GM18511 (cell line): Measurements from ENCODE around the gene LAPTM5.
"Not testable (repeated sequence)": the region's sequence is repeated elsewhere in the genome, so short reads cannot be mapped to it uniquely, and the experiment has no call there.

Experiments
- ATAC-seq: cut with Tn5 transposase; IDR thresholded peaks from one replicate; pipeline ENCODE4 v1.9.1; 2021; ENCODE audit warnings: mild to moderate bottlenecking, moderate library complexity; ENCODE audit not compliant: unreplicated experiment

Gene LAPTM5

GRCh38 chr1:30701258-30701633, 56.3 kb downstream of the LAPTM5 start:
- no peak for ATAC-seq

- ATAC-seq: no peak
These were observed 56.9 kb downstream of the LAPTM5 start for GRCh38 chr1:30700528-30701257.

- no peak for ATAC-seq
These were observed 57.8 kb downstream of the LAPTM5 start for GRCh38 chr1:30699762-30700161.

DNA sequence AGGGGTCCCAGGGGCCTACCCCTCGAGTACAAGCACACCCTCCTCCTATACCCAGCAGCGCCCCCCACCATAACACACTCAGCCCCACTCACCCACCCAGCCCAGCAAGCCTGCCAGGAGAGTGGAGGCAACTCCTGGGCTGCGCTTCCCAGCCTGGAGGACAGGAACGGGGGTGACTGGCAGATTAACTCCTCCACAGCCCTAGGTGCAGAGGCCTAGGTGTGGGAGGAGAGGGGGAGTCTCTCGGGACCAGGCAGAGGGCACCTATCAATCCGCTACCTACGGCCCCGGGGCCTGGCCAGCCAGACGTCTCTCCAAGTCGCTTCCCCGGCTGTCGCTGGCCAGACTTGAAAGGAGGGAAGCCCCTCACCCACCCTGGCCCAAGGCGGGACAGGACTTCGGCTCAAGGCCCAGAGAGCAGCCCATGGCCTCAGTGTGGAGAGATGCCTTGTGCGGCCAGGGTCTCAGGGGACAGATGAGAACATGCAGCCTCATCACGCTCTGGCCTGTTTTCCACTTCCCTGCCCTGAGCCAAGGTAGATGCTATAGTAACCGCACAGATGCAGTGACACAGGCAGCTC, 59.1 kb downstream of the LAPTM5 start:
- ATAC-seq: no peak

DNA sequence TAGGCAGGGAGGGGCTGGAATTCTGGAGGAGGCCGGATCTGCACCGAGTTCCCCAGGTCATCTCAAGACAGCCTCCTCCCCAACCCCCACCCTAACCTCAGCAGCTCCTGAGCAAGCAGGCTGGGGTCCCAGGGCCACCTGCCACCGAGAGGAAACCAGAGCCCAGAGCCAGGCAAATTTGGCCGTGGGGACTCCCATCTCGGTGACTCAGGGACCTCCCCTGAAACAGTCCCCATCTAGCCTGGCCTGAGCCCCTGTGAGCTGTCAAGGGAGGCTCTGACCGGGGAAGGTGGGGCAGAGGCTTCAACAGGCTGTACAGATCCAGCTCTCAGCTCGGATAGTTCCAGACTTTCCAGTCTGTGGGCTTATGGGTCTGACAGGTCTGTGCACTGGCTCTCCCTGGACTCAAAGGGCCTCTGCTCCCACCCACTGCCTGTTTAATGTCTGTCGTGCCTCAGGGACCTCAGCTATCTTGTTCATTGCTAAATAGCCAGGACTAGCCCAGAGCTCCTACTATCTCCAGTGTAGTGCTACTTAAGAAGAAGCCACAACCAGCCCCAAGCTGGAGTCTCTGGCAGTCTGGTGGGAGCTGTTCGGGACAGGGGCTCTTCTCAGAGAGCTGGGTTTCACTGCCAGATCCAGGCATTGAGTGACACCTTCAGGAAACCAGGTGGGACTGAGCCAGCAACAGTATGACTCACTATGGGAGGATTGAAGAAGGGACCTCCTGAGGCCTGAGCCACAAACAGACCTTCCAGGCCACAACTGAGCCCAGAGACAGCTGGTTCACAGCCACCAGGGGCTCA, 59.8 kb downstream of the LAPTM5 start:
- peak; percentile 52 for ATAC-seq

DNA sequence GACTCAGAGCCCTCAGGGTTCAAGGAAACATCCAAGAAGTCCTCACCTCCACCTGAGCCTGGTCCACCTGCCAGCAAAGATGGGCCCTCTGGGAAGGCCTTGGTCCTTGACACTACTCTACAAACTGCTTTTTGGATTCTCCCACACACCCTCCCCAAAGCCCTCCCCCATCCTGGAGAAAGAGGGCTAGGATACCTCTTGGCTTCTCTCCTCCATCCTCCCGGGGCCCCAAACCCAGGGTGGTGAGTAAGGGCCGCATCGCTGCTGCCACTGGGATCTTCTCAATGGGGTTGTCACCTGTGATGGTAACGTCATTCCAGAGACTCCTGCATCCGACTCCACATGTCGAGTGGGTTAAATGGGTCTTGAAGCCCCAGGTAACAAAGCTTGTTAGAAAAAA, 60.7 kb downstream of the LAPTM5 start:
- ATAC-seq: no peak

GRCh38 chr1:30695439-30695841, 62.1 kb downstream of the LAPTM5 start:
- no peak for ATAC-seq

DNA sequence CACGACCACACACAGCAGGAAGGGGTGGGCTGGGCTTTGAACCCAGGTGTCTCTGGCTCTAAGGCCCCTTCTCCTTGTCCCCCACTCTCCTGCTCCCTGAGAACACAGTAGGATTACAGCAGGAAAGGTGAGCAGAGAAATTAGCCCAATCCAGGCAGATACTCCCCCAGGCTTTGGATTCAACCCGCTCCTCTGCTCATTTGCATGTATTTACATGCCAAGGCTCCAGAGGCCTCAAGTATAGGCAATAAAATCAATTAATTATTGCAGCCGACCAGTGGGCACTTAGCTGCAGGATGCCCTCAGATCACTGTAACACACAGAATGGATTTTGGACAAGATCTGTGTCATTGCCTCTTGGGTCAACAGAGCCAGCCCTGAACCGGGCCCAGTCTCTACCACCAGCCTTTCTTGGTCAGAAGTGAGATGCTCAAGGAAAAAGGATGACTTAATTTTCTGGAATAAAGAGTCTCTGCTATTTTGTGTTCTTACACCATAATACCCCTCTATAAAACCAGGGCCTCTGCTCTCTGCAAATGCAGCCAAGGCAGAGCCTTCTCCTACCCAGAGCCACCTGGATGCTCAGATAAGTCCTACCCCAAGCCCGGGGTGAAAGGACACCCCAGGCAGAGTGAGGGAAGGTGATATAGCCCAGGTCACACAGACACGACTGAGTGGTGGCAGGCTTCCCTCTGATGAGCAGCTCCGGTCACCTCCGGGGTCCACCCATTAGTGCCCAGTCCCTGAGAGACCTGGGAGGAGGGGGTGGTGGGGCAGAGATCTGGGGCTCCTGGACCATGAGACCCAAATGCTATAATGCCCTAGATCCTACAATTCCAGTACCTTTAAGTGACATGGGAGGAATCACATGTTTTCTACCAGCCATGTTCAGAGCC, 63.0 kb downstream of the LAPTM5 start:
- no peak for ATAC-seq

DNA sequence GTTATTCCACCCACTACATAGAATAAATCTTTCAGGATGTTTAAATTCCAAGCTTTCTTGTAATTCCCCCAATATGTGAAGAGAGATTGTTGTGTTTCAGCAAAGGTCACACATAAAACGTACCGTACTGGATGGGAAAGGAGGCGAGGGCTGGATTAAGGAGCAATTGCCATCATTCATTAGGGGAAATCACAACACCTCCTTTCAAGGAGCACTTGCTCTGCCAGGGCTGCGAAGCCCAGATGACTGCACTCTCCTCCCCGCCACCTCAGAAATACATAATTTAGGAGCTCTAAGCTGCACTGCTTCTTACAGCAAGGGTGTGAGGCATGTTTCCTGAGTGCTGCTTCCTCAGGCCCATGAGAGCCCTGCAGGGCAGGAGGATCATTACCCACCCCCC, 63.8 kb downstream of the LAPTM5 start:
- ATAC-seq: no peak

GRCh38 chr1:30693366-30693765, 64.2 kb downstream of the LAPTM5 start:
- ATAC-seq: no peak

DNA sequence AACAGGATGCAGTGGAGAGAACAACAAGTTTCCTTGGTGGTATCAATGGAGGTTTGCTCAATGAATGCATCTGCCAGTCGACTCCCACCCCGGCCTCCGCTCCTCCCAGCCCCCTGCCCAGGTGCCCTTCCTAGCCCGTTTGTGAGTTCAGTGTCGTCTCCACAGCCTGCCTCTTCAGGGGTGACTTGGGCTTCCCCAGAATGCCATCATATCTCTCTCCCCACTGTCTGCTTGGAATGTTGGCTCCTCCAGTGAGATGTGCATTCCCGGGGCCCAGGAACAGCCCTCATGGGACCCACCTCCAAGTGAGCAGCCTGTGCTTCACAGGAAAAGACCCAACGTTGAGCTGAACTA, 64.6 kb downstream of the LAPTM5 start:
- no peak for ATAC-seq

- ATAC-seq: no peak
These were observed 65.2 kb downstream of the LAPTM5 start for GRCh38 chr1:30692201-30692947.

DNA sequence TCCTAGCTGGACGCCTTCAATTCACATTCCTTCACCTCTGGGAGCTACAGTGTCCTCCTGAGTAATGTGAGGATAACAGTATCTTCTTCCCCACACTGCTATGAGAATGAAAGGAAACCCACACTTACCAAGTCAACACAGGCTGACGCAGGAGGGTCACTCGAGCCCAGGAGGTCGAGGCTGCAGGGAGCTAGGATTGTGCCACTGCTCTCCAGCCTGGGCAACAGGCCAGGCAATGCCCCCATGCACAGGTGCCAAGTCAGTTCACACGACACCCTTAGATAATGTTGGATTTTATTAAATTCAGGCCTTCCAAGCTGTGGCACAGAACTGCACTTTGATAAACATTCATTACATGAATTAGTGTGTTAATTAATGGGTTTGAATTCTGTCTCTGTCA, 66.1 kb downstream of the LAPTM5 start:
- no peak for ATAC-seq

DNA sequence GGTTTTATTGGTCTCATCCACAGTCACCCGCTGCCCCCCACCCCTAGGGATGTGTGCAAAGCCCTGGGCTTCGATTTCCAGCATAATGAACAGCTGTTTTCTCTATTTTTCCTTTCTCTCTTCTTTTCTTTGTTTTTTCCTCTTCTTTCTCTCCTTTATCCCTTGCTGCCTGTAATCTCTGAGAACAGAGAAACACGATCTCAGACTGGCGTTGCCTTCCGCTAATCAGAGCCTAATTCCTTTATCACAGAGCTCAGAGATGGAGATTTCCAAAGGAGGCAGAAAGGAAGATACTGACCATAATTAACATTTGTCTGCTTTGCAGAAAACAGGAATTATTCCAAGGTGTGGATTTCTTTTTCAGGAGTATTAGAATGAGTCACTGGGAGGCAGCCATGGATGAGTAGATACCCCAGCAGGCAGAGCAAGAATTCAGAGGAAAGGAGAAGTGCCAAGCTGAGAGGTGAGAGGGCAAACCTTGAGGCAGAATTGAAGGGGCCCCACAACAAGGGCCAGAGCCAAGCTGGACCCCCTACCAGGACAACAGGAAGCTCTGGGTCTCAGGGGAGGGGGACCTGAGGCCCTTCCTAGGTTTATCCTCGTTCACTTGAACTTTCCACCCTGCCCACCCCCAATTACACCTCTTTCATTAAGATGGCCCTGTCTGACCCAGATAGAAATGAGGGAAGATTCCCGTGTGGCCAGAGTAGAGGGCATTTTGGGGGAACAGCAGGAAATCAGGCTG, 67.5 kb downstream of the LAPTM5 start:
- ATAC-seq: no peak

- ATAC-seq: no peak
These were observed 68.4 kb downstream of the LAPTM5 start for GRCh38 chr1:30688920-30689794.

GRCh38 chr1:30688516-30688915, 69.1 kb downstream of the LAPTM5 start:
- ATAC-seq: not testable (repeated sequence)

DNA sequence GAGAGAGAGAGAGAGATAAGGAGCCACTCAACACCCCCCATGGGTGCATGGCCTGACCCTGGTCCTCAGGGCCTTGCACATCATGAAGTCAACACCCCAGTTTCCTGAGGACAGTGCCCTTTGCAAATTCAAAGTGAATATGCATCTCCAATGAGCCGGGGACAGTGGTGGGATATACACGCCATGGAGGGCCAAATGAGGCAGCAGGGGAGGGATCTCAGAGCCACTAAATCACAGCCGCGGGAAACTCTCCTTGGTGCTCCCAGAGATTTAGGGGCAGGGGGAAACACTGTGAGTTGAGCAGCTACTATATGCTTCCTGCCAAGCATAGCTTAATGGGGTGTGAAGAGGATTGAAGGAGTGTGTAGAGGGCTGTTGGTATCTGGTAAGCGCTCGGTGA, 69.7 kb downstream of the LAPTM5 start:
- ATAC-seq: no peak

GRCh38 chr1:30686236-30686935, 71.2 kb downstream of the LAPTM5 start:
- no peak for ATAC-seq
